HepG2 (cell line): Measurements from ENCODE around the gene GAREM1. TPM values are rescaled to one million over a fixed set of nuclear protein-coding genes. Genes with fewer than 3 reads are reported as not detected.

Experiments used
- ARNT ChIP-seq: fragments of 450-650 bp; IDR thresholded peaks from 2 replicates; pipeline ENCODE4 v1.6.1; 2017
- CBX1 ChIP-seq: IDR thresholded peaks from one replicate; pipeline ENCODE4 v1.6.1; 2016; ENCODE audit warnings: antibody characterized with exemption, low read depth
- CCDC6 ChIP-seq: sonication (generic); formaldehyde crosslinking; IDR thresholded peaks from 2 replicates; pipeline ENCODE4 v1.8.1; 2022; ENCODE audit warnings: mild to moderate bottlenecking, missing genetic modification reagents, moderate library complexity
- FOSL2 ChIP-seq: sonication (generic); formaldehyde crosslinking; IDR thresholded peaks from 2 replicates; pipeline ENCODE4 v1.4.0; 2020; ENCODE audit warnings: missing genetic modification reagents
- HMGA1 ChIP-seq: sonication (generic); formaldehyde crosslinking; conservative IDR thresholded peaks from 2 replicates; pipeline ENCODE4 v1.4.0; 2020; ENCODE audit warnings: missing genetic modification reagents
- HNRNPH1 ChIP-seq: fragments of 200-400 bp; formaldehyde crosslinking; optimal IDR thresholded peaks from 2 replicates; pipeline ENCODE3; 2017; ENCODE audit warnings: mild to moderate bottlenecking, low read depth, low read length
- HOXA5 ChIP-seq: sonication (generic); formaldehyde crosslinking; IDR thresholded peaks from 2 replicates; pipeline ENCODE4 v1.4.0; 2020; ENCODE audit warnings: missing genetic modification reagents
- KDM5A ChIP-seq: fragments of 200-600 bp; sonication (generic); IDR thresholded peaks from 2 replicates; pipeline ENCODE4 v1.7.0; 2018; ENCODE audit warnings: antibody characterized with exemption, mild to moderate bottlenecking, low read length, borderline replicate concordance
- MXI1 ChIP-seq: IDR thresholded peaks from 3 replicates; pipeline ENCODE4 v1.6.1; 2012; ENCODE audit warnings: low read depth, low read length, inconsistent platforms, borderline replicate concordance
- PAX8 ChIP-seq: sonication (generic); formaldehyde crosslinking; IDR thresholded peaks from 2 replicates; pipeline ENCODE4 v1.8.0; 2022; ENCODE audit warnings: mild to moderate bottlenecking, missing genetic modification reagents, borderline replicate concordance
- PCBP2 ChIP-seq: fragments of 200-400 bp; formaldehyde crosslinking; optimal IDR thresholded peaks from 2 replicates; pipeline ENCODE3; 2018; ENCODE audit warnings: low read length, low read depth; ENCODE audit not compliant: poor library complexity, severe bottlenecking
- RAD51 ChIP-seq: fragments of 450-650 bp; IDR thresholded peaks from 2 replicates; pipeline ENCODE4 v1.6.1; 2016; ENCODE audit warnings: borderline replicate concordance
- RBFOX2 ChIP-seq: fragments of 200-400 bp; formaldehyde crosslinking; IDR thresholded peaks from 2 replicates; pipeline ENCODE4 v1.6.1; 2017; ENCODE audit warnings: low read depth, mild to moderate bottlenecking, low read length
- REXO4 ChIP-seq: sonication (generic); formaldehyde crosslinking; IDR thresholded peaks from 2 replicates; pipeline ENCODE4 v1.8.0; 2022; ENCODE audit warnings: missing genetic modification reagents, mild to moderate bottlenecking, borderline replicate concordance
- SP4 ChIP-seq: sonication (generic); formaldehyde crosslinking; IDR thresholded peaks from 2 replicates; pipeline ENCODE4 v1.8.1; 2023; ENCODE audit warnings: mild to moderate bottlenecking, missing genetic modification reagents
- TAF1 ChIP-seq: sonication (generic); formaldehyde crosslinking; IDR thresholded peaks from 2 replicates; pipeline ENCODE4 v1.4.0; 2020; ENCODE audit warnings: missing genetic modification reagents
- TGIF2 ChIP-seq: IDR thresholded peaks from 2 replicates; pipeline ENCODE4 v1.6.1; 2016; ENCODE audit warnings: control low read depth, missing compliant biosample characterization
- ZFP36L2 ChIP-seq: sonication (generic); formaldehyde crosslinking; IDR thresholded peaks from 2 replicates; pipeline ENCODE4 v1.4.0; 2020; ENCODE audit warnings: missing genetic modification reagents
- ZFYVE20 ChIP-seq: sonication (generic); formaldehyde crosslinking; IDR thresholded peaks from 2 replicates; pipeline ENCODE4 v1.8.0; 2023; ENCODE audit warnings: low read depth, mild to moderate bottlenecking, moderate library complexity, missing genetic modification reagents, borderline replicate concordance
- ZIK1 ChIP-seq: sonication (generic); formaldehyde crosslinking; IDR thresholded peaks from 2 replicates; pipeline ENCODE4 v1.5.0; 2020; ENCODE audit warnings: mild to moderate bottlenecking, low read depth, missing genetic modification reagents, borderline replicate concordance
- ZNF24 ChIP-seq: fragments of 450-650 bp; IDR thresholded peaks from 2 replicates; pipeline ENCODE4 v1.6.1; 2017; ENCODE audit warnings: antibody characterized with exemption, mild to moderate bottlenecking
- ZNF275 ChIP-seq: sonication (generic); formaldehyde crosslinking; IDR thresholded peaks from 2 replicates; pipeline ENCODE4 v1.8.0; 2022; ENCODE audit warnings: missing genetic modification reagents, mild to moderate bottlenecking, inconsistent platforms, borderline replicate concordance
- ZNF362 ChIP-seq: sonication (generic); formaldehyde crosslinking; IDR thresholded peaks from 2 replicates; pipeline ENCODE4 v1.4.0; 2020; ENCODE audit warnings: missing genetic modification reagents, mild to moderate bottlenecking, borderline replicate concordance
- ZNF432 ChIP-seq: sonication (generic); formaldehyde crosslinking; IDR thresholded peaks from 2 replicates; pipeline ENCODE4 v1.5.0; 2020; ENCODE audit warnings: missing genetic modification reagents, mild to moderate bottlenecking, borderline replicate concordance
- ZNF451 ChIP-seq: sonication (generic); formaldehyde crosslinking; IDR thresholded peaks from 2 replicates; pipeline ENCODE4 v1.5.0; 2020; ENCODE audit warnings: mild to moderate bottlenecking, missing genetic modification reagents
- ZNF501 ChIP-seq: sonication (generic); formaldehyde crosslinking; IDR thresholded peaks from 2 replicates; pipeline ENCODE4 v1.5.1; 2020; ENCODE audit warnings: mild to moderate bottlenecking, moderate library complexity, missing genetic modification reagents
- ZNF674 ChIP-seq: sonication (generic); formaldehyde crosslinking; IDR thresholded peaks from 2 replicates; pipeline ENCODE4 v1.5.0; 2020; ENCODE audit warnings: low read depth, mild to moderate bottlenecking, missing genetic modification reagents
- ZNF691 ChIP-seq: sonication (generic); formaldehyde crosslinking; IDR thresholded peaks from 2 replicates; pipeline ENCODE4 v1.4.0; 2020; ENCODE audit warnings: missing genetic modification reagents, low read depth, mild to moderate bottlenecking, borderline replicate concordance
- ZNF776 ChIP-seq: sonication (generic); formaldehyde crosslinking; IDR thresholded peaks from 2 replicates; pipeline ENCODE4 v1.4.0; 2020; ENCODE audit warnings: mild to moderate bottlenecking, missing genetic modification reagents
- ZNF790 ChIP-seq: sonication (generic); formaldehyde crosslinking; IDR thresholded peaks from 2 replicates; pipeline ENCODE4 v1.8.0; 2022; ENCODE audit warnings: missing genetic modification reagents, mild to moderate bottlenecking, borderline replicate concordance
- ZNF792 ChIP-seq: IDR thresholded peaks from 2 replicates; pipeline ENCODE4 v1.6.1; 2016
- polyA plus RNA-seq, 8 experiments: library from polyadenylated mRNA; depleted of rRNA in 3 of 8; stranded (reverse) in 7 of 8; unstranded in 1 of 8; fragments of >200 nt; fragmentation: Illumina TruSeq in 4 of 8; extraction: Trizol in 4 of 8; gene quantifications; 2 replicates each; pipeline versions ENCODE4 v1.2.1 to v1.2.3, GENCODE V29; 2011 to 2016; ENCODE audit warnings: low read depth in 4 of 8, missing spikeins in 1 of 8, mixed read lengths in 1 of 8; ENCODE audit not compliant: insufficient read depth in 1 of 8
- total RNA-seq, 5 experiments: library from RNA; depleted of rRNA; stranded (reverse); fragments of >200 nt; fragmentation: Illumina TruSeq; extraction: Trizol; gene quantifications; 2 replicates each; pipeline ENCODE4 v1.2.3, GENCODE V29; 2016; ENCODE audit warnings: low read depth in 1 of 5

The GAREM1 gene
- total and polyA plus RNA-seq, 2 of the 13 experiments (the other 11 are each of a cell fraction or from before 2014, with no cell fraction given): 2.5 to 2.9 TPM

- TF ChIP-seq PAX8 (no peak), RBFOX2 (0 out of 2 replicates have a peak, but pooled peaks have one; percentile 41), REXO4 (no peak), ZNF674 (CRISPR knock-in tag) (no peak), CCDC6 (CRISPR knock-in tag) (no peak), ZNF432 (no peak), ZNF792 (CRISPR knock-in tag) (no peak), ZIK1 (no peak), PCBP2 (no peak), HNRNPH1 (no peak), CBX1 (no peak), ZNF691 (CRISPR knock-in tag) (no peak), MXI1 (no peak), KDM5A (no peak), ZNF451 (CRISPR knock-in tag) (no peak; the same call in 1 of the 2 replicates), FOSL2 (CRISPR knock-in tag) (no peak), HOXA5 (CRISPR knock-in tag) (no peak), TAF1 (CRISPR knock-in tag) (no peak; the same call in 1 of the 2 replicates), ZNF275 (CRISPR knock-in tag) (no peak), HMGA1 (CRISPR knock-in tag) (no peak), ZNF501 (CRISPR knock-in tag) (no peak), ZNF790 (0 out of 2 replicates have a peak, but pooled peaks have one; percentile 8), ZNF362 (CRISPR knock-in tag) (no peak), ZNF24 (no peak), ZFP36L2 (CRISPR knock-in tag) (no peak), ZFYVE20 (no peak), ARNT (no peak), SP4 (CRISPR knock-in tag) (no peak), RAD51 (no peak), TGIF2 (CRISPR knock-in tag) (no peak), ZNF776 (CRISPR knock-in tag) (no peak)
Observed at GRCh38 chr18:32469691-32470459, 807 bp downstream of the GAREM1 start (continued).
